Smooth muscle cell (in vitro differentiated cells): ENCODE measurements around the gene SYT15. TPM values are rescaled to one million over a fixed set of nuclear protein-coding genes. Genes with fewer than 3 reads are reported as not detected.
"Not testable (repeated sequence)": the region's sequence is repeated elsewhere in the genome, so short reads cannot be mapped to it uniquely, and the experiment has no call there.

Source experiments
- DNase-seq: peaks from one replicate; lab custom pipeline; 2025; ENCODE audit not compliant: unreplicated experiment; lab: John Stamatoyannopoulos, UW
- H2AFZ ChIP-seq: fragments of 200-600 bp; sonication (generic); 2 replicates; pipeline ENCODE4 v1.6.0; 2016; ENCODE audit warnings: antibody characterized with exemption, low read depth, mild to moderate bottlenecking
- H3F3A ChIP-seq: fragments of 200-600 bp; sonication (generic); 2 replicates; pipeline ENCODE4 v1.6.0; 2017; ENCODE audit warnings: antibody characterized with exemption, low read depth
- H3K27ac ChIP-seq: fragments of 200-600 bp; sonication (generic); 2 replicates; pipeline ENCODE4 v1.5.1; 2016; ENCODE audit warnings: low read depth, mild to moderate bottlenecking
- H3K27me3 ChIP-seq: fragments of 200-600 bp; sonication (generic); 2 replicates; pipeline ENCODE4 v1.6.1; 2016; ENCODE audit warnings: low read depth, mild to moderate bottlenecking
- H3K36me3 ChIP-seq: fragments of 200-600 bp; sonication (generic); 2 replicates; pipeline ENCODE4 v1.5.1; 2016; ENCODE audit warnings: low read depth
- H3K4me1 ChIP-seq: fragments of 200-600 bp; sonication (generic); 2 replicates; pipeline ENCODE4 v1.5.1; 2016; ENCODE audit warnings: low read depth
- H3K4me2 ChIP-seq: fragments of 200-600 bp; sonication (generic); 2 replicates; pipeline ENCODE4 v1.6.0; 2016; ENCODE audit warnings: mild to moderate bottlenecking
- H3K4me3 ChIP-seq: fragments of 200-600 bp; sonication (generic); 2 replicates; pipeline ENCODE4 v1.5.1; 2016; ENCODE audit warnings: mild to moderate bottlenecking
- H3K79me2 ChIP-seq: fragments of 200-600 bp; sonication (generic); 2 replicates; pipeline ENCODE4 v1.6.0; 2016; ENCODE audit warnings: low read depth, mild to moderate bottlenecking
- H3K9ac ChIP-seq: fragments of 200-600 bp; sonication (generic); 2 replicates; pipeline ENCODE4 v1.6.0; 2016; ENCODE audit warnings: low read depth
- H3K9me3 ChIP-seq: fragments of 200-600 bp; sonication (generic); replicated peaks from 2 replicates; pipeline ENCODE4 v1.5.1; 2016; ENCODE audit warnings: low read depth
- H4K20me1 ChIP-seq: fragments of 200-600 bp; sonication (generic); 2 replicates; pipeline ENCODE4 v1.6.0; 2016; ENCODE audit warnings: low read depth
- WGBS: methylation state at CpG from one replicate; pipeline ENCODE4 v1.1.7; 2016; ENCODE audit warnings: low lambda C conversion rate; 5-methylcytosine and 5-hydroxymethylcytosine counted together
- polyA plus RNA-seq: library from polyadenylated mRNA; unstranded; fragments of >200 nt; fragmentation: Nextera tagmentation; extraction: Ambion mirVana; gene quantifications from 2 replicates; pipeline ENCODE4 v1.2.1, GENCODE V29; 2016
- total RNA-seq: library from RNA; depleted of rRNA; stranded (reverse); fragments of >200 nt; gene quantifications from 2 replicates; pipeline ENCODE4 v1.2.3, GENCODE V29; 2014

The SYT15 gene
- total and polyA plus RNA-seq, 2 experiments from 2014 or later: 0.22 to 0.89 TPM

DNA sequence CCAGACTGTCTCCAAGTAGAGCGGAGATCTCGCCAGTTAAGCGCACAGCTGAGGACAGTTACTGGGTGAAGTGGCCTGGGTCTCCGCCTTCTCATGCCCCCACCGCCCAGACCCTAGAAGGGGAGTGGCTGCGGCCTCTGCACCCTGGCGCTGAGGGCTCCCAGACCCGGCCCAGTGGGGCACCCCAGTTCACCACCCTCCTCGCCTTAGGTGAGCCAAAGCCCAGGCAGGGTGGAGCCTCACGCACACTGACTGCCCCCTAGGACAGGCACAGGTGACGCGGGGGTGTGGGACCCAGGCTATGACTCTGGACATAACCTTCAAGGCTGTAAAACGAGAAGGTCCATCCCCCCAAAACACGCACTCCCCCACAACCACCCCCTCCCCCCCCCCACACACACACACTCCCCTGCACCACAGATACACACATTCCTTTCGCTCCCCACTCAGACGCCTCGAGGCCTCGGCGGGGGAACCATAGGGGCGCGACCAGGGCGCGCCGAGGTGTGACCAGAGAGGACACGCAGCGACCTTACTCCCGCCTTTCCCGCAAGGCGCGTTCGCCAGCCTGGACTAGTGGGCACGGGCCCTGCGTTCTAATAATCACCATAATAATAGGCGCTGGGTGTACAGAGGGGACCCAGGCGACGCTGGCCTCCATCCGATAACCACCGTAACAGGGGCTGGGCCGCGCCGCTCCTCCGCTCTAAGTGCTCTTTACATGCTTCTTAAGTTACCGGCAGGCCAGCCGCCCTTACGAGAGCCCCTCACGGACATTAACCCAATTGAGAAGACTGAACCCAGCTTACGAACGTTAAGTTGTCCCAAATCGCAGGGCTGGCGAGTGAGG is 1.1 kb upstream of the SYT15 start:
- H3K4me1 ChIP-seq, H2AFZ ChIP-seq, H3K36me3 ChIP-seq, H3K27me3 ChIP-seq, H3K4me3 ChIP-seq, H3K27ac ChIP-seq, H3K9me3 ChIP-seq, H4K20me1 ChIP-seq, H3K79me2 ChIP-seq, H3K9ac ChIP-seq, H3F3A ChIP-seq, DNase-seq: not testable (repeated sequence)
- 37% methylated on average over 32 of the region's 50 CpGs for WGBS
- peak overlapping the region; percentile 73 for H3K4me2 ChIP-seq

- H2AFZ ChIP-seq, H3K9ac ChIP-seq, H3K27me3 ChIP-seq, H3K9me3 ChIP-seq, H3K4me3 ChIP-seq, H3K27ac ChIP-seq, H3F3A ChIP-seq, H3K4me1 ChIP-seq, H3K4me2 ChIP-seq, H4K20me1 ChIP-seq, H3K36me3 ChIP-seq, H3K79me2 ChIP-seq, DNase-seq: not testable (repeated sequence)
- 31% methylated on average over 10 of the region's 21 CpGs for WGBS
These were observed 450 bp downstream of the SYT15 start for GRCh38 chr10:46579378-46579777.

DNA sequence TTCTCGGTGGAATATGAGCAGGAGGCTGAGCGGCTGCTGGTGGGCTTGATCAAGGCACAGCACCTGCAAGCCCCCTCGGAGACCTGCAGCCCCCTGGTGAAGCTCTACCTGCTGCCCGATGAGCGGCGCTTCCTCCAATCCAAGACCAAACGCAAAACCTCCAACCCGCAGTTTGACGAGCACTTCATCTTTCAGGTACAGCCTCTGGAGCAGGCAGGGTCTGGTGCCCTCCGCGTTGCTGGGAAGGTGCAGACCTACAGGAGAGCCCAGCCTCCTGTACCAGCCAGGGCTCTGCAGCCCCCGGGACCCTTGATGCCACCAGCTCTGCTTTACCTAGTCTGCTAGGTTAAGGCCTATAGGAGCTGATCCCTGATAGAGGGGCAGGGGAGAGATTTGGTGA is 3.1 kb downstream of the SYT15 start:
- H3F3A ChIP-seq, H3K9me3 ChIP-seq, H3K4me1 ChIP-seq, H3K9ac ChIP-seq, DNase-seq, H3K4me2 ChIP-seq, H3K79me2 ChIP-seq, H3K36me3 ChIP-seq, H3K27me3 ChIP-seq, H2AFZ ChIP-seq, H3K27ac ChIP-seq, H4K20me1 ChIP-seq, H3K4me3 ChIP-seq: not testable (repeated sequence)
- 88% methylated on average over 10 of the region's 12 CpGs for WGBS

DNA sequence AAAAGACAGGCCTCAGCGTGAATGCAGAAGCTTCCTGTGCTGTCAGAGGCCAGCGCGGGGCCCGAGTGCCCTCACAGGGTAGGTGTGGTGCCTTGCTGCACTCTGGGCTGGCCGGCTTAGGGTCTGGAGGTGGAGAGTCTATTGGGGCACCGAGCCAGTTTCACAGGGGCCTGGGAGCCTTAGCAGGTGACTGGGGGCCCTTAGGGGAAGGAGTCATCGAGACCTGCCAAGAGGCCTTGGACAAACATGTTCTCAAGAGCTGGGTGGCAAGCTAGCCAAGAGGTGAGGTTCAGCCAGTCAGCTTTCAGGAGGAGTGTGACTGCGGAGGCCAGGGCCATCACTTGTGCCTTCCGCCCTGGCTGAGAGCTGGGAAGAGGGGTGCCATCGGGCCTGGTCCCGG is 3.6 kb downstream of the SYT15 start:
- not testable (repeated sequence) for H3F3A ChIP-seq, H2AFZ ChIP-seq, H3K79me2 ChIP-seq, DNase-seq, H3K9ac ChIP-seq, H3K9me3 ChIP-seq, H3K4me2 ChIP-seq, H3K4me1 ChIP-seq, H4K20me1 ChIP-seq, H3K36me3 ChIP-seq, H3K27ac ChIP-seq, H3K27me3 ChIP-seq, H3K4me3 ChIP-seq
- WGBS: 57% methylated on average over 1 of the region's 11 CpGs

GRCh38 chr10:46584196-46584595 is 5.3 kb downstream of the SYT15 start:
- not testable (repeated sequence) for H3K4me3 ChIP-seq, H3K9ac ChIP-seq, H3K27me3 ChIP-seq, H3K4me2 ChIP-seq, DNase-seq, H3K79me2 ChIP-seq, H3K36me3 ChIP-seq, H2AFZ ChIP-seq, H3K27ac ChIP-seq, H4K20me1 ChIP-seq, H3F3A ChIP-seq, H3K9me3 ChIP-seq, H3K4me1 ChIP-seq
- 100% methylated on average over 4 of the region's 11 CpGs for WGBS

- not testable (repeated sequence) for H3K79me2 ChIP-seq, H3K9ac ChIP-seq, H3K36me3 ChIP-seq, H4K20me1 ChIP-seq, H2AFZ ChIP-seq, H3K9me3 ChIP-seq, DNase-seq, H3F3A ChIP-seq, H3K4me1 ChIP-seq, H3K27me3 ChIP-seq, H3K4me2 ChIP-seq, H3K27ac ChIP-seq, H3K4me3 ChIP-seq
- no CpG with 5 or more reads among the region's 13 CpGs for WGBS
These were observed 6.3 kb downstream of the SYT15 start for GRCh38 chr10:46585246-46585645.

DNA sequence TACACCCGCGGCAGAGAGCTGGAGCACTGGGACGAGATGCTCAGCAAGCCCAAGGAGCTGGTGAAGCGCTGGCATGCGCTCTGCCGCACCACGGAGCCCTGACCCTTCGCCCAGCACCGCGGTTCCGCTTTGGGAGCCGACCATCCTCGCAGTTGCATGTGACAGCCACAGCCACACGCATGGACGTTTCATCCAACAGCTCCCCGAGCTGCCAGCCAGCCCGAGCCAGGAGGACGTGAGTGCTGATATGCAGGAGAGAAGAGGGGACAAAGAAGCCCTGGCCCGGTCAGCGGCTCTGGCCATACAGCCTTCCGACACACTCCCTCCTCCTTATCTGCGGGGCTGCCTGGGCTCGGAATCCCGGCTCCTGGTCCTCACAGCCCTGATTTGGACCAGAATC is 8.6 kb downstream of the SYT15 start:
- H3F3A ChIP-seq, DNase-seq, H3K9me3 ChIP-seq, H3K9ac ChIP-seq, H3K79me2 ChIP-seq, H2AFZ ChIP-seq, H3K27ac ChIP-seq, H3K27me3 ChIP-seq, H3K4me1 ChIP-seq, H3K36me3 ChIP-seq, H3K4me3 ChIP-seq, H3K4me2 ChIP-seq, H4K20me1 ChIP-seq: not testable (repeated sequence)
- no CpG with 5 or more reads among the region's 24 CpGs for WGBS

DNA sequence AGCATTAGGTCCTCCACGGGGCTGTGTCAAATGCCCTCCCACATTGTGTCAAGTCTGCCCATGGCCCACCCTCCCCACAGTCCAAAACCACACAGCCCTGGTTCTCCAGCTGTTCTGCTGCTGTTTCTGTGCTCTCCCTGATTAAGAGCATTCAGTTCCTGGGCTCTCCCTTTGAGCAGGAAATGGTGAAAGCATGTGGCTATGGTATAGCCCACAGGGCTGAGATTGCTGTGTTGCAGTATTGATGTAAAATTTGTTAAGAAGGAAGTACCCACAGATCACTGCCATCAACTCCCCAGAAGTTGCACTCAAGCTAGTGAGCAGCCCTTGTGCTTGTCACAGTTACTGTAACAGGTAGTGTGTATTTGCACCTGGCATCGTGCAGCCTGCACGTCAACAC is 9.3 kb downstream of the SYT15 start:
- not testable (repeated sequence) for H3K4me3 ChIP-seq, H3K4me2 ChIP-seq, H3F3A ChIP-seq, H3K4me1 ChIP-seq, H2AFZ ChIP-seq, H3K79me2 ChIP-seq, H3K27me3 ChIP-seq, DNase-seq, H3K9me3 ChIP-seq, H4K20me1 ChIP-seq, H3K27ac ChIP-seq, H3K36me3 ChIP-seq, H3K9ac ChIP-seq
- 80% methylated on average over 1 of the region's 3 CpGs for WGBS

DNA sequence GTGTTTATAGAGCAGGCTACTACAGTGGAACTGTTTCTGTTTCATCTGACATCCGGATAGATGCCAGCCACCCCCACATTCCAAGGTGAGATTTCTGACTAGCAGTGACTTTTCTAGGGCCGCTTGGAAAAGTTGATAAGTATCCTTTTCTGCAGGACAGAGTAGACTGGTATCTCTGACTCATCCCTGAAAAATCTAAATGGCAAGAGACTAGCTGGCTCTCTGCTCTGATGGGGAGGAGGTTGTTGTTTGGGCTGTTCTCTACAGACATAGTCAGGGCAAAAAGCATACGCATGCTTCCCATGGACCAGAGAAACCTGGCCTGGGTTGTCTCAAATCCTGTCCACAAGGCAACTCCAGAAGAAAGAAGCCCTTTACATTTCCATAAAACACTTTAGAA is 10.7 kb downstream of the SYT15 start:
- H3K9me3 ChIP-seq, H3K4me1 ChIP-seq, H2AFZ ChIP-seq, H3K27me3 ChIP-seq, H3K36me3 ChIP-seq, H3K4me2 ChIP-seq, DNase-seq, H3K9ac ChIP-seq, H3K4me3 ChIP-seq, H3F3A ChIP-seq, H3K27ac ChIP-seq, H4K20me1 ChIP-seq, H3K79me2 ChIP-seq: not testable (repeated sequence)
- whole genome bisulfite sequencing: no CpG with 5 or more reads among the region's 3 CpGs
